ENCODE data around the gene TCHP. TPM values are rescaled to one million over a fixed set of nuclear protein-coding genes. Genes with fewer than 3 reads are reported as not detected.

The TCHP gene
- total RNA-seq, 1 experiment from 2014 or later, result 13.3 TPM

DNA sequence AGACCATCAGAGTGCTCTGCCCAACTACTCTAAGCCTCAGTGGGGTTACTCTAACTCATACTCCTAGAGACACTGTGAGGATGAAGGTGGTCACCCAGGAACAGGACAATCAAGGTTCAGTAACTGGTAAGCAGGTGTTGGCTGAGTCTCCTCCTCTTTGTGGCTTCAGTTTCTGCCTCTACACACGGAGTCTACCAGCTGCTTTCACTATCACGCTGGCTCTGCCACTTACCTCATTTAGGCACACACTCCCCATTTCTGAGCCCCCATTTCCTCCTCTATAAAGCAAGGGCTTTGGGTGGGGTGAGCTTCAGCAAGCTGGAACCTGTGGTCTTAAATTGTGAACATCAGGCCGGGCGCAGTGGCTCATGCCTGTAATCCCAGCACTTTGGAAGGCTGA lies 7.3 kb upstream of the TCHP start:
- Histone ChIP-seq H4K5ac (ENCODE audit: insufficient read length, low read depth, low read length) (no peak overlapping the region), H2BK5ac (ENCODE audit: insufficient read length, low read length) (no peak overlapping the region), H3K14ac (ENCODE audit: insufficient read depth, low read length) (no peak overlapping the region), H3K23ac (ENCODE audit: insufficient read length, low read depth, low read length) (no peak overlapping the region), H2BK12ac (ENCODE audit: insufficient read length, low read depth, low read length) (no peak overlapping the region), H4K91ac (ENCODE audit: insufficient read length, low read depth, low read length) (no peak overlapping the region), H3K27ac (ENCODE audit: insufficient read length, low read depth, low read length) (no peak overlapping the region), H4K20me1 (ENCODE audit: control insufficient read depth, insufficient read depth, insufficient read length) (no peaks in the 10 kb centered on the region), H3K4ac (ENCODE audit: low read depth, low read length) (no peak overlapping the region), H3K79me2 (ENCODE audit: insufficient read depth, low read length) (no peaks in the 10 kb centered on the region), H3K79me1 (ENCODE audit: insufficient read depth, low read depth, low read length, poor library complexity, severe bottlenecking) (no peaks in the 10 kb centered on the region), H3K27me3 (ENCODE audit: insufficient read depth, low read length) (peaks cover 11% of the 10 kb centered on the region; the same call in 1 of the 2 replicates), H3K23me2 (ENCODE audit: insufficient read length, low read depth, low read length, poor library complexity, severe bottlenecking) (no peaks in the 10 kb centered on the region), H2AK5ac (ENCODE audit: insufficient read length, low read length) (no peak overlapping the region), H3T11ph (ENCODE audit: low read length) (no peak overlapping the region), H2AFZ (ENCODE audit: low read length) (no peak overlapping the region), H2BK20ac (ENCODE audit: low read depth, low read length, poor library complexity, severe bottlenecking) (no peak overlapping the region), H3K9me3 (ENCODE audit: control insufficient read depth, low read depth, low read length) (no peaks in the 10 kb centered on the region), H3K4me1 (ENCODE audit: insufficient read depth, low read length) (peaks cover 2% of the 10 kb centered on the region; the same call in 1 of the 2 replicates), H2BK120ac (ENCODE audit: low read depth, low read length, poor library complexity, severe bottlenecking) (no peak overlapping the region), H2BK15ac (ENCODE audit: low read depth, low read length) (no peak overlapping the region), H3K4me2 (ENCODE audit: insufficient read depth, insufficient read length, low read length) (no peak overlapping the region), H3K18ac (ENCODE audit: insufficient read length, low read depth, low read length) (no peak overlapping the region), H3K56ac (ENCODE audit: insufficient read length, low read depth, low read length) (no peak overlapping the region), H4K8ac (replicated peaks; ENCODE audit: insufficient read length, low read depth, low read length) (no peak overlapping the region), H3K9ac (ENCODE audit: extremely low read depth, insufficient read length, low read length) (no peak overlapping the region)
- Mint-ChIP-seq H3K9me3 (no peaks in the 10 kb centered on the region; a peak in 1 of 5 replicates), H3K27ac (no peak overlapping the region), H3K36me3 (ENCODE audit: insufficient read depth in 1 of 3, low read depth in 3 of 3) (no peaks in the 10 kb centered on the region), H3K4me1 (peaks cover 6 to 14% of the 10 kb centered on the region in 2 experiments), H3K4me3 (no peak overlapping the region), H3K27me3 (ENCODE audit: low read depth) (peaks cover 85% of the 10 kb centered on the region)
- DNase-seq, result no peak
- WGBS (ENCODE audit: extremely low coverage, insufficient read length, low lambda C conversion rate), result no CpG with 5 or more reads among the region's 4 CpGs
- TF ChIP-seq, protein P1, sequence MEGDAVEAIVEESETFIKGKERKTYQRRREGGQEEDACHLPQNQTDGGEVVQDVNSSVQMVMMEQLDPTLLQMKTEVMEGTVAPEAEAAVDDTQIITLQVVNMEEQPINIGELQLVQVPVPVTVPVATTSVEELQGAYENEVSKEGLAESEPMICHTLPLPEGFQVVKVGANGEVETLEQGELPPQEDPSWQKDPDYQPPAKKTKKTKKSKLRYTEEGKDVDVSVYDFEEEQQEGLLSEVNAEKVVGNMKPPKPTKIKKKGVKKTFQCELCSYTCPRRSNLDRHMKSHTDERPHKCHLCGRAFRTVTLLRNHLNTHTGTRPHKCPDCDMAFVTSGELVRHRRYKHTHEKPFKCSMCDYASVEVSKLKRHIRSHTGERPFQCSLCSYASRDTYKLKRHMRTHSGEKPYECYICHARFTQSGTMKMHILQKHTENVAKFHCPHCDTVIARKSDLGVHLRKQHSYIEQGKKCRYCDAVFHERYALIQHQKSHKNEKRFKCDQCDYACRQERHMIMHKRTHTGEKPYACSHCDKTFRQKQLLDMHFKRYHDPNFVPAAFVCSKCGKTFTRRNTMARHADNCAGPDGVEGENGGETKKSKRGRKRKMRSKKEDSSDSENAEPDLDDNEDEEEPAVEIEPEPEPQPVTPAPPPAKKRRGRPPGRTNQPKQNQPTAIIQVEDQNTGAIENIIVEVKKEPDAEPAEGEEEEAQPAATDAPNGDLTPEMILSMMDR (conservative IDR thresholded peaks at IDR 0.05), result no peak

Measured in H9 (cell line).